ENCODE measurements around the gene ITGAE.

ITGAE gene

GRCh38 chr17:3681565-3681964 lies 119.4 kb downstream of the ITGAE start:
- no peak for FAIRE-seq
- DNase-seq (ENCODE audit: insufficient read length, low spot score): no peak
- TF ChIP-seq SPI1 (IDR thresholded peaks at IDR 0.05; ENCODE audit: low read depth, low read length): no peak
- TF ChIP-seq POU2F2 (IDR thresholded peaks at IDR 0.05; ENCODE audit: low read depth, low read length): no peak
- TF ChIP-seq PAX5 (IDR thresholded peaks at IDR 0.05; ENCODE audit: insufficient read depth, low read length, severe bottlenecking): no peak
- TF ChIP-seq POLR2AphosphoS5 (IDR thresholded peaks at IDR 0.05; ENCODE audit: low read depth, low read length): no peak
- no peak for TF ChIP-seq TAF1 (IDR thresholded peaks at IDR 0.05; ENCODE audit: low read depth, low read length)
- TF ChIP-seq POLR2A (IDR thresholded peaks at IDR 0.05; ENCODE audit: low read depth, low read length): no peak

DNA sequence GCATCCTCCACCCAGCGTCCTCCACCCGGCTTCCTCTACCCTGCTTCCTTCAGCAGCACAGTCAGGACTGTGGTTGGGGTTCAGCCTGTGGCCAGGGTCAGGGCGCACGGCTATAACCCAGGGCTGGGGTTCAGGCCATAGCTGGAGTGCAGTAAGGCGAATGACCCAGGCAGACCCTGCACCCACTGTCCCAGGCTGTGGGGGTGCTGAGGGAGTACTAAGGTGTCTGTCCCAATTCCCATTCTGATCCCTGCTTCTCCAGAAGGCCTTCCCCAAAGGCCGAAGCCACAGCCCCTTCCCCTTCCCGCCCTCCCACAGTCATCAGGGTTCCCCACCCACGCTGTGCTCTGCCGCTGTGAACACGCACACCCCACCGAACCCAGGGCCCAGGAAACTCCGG lies 119.9 kb downstream of the ITGAE start:
- no peak for FAIRE-seq
- TF ChIP-seq POLR2AphosphoS5 (IDR thresholded peaks at IDR 0.05; ENCODE audit: low read depth, low read length) (no peak), SPI1 (IDR thresholded peaks at IDR 0.05; ENCODE audit: low read depth, low read length) (no peak), PAX5 (IDR thresholded peaks at IDR 0.05; ENCODE audit: insufficient read depth, low read length, severe bottlenecking) (no peak), TAF1 (IDR thresholded peaks at IDR 0.05; ENCODE audit: low read depth, low read length) (no peak), POU2F2 (IDR thresholded peaks at IDR 0.05; ENCODE audit: low read depth, low read length) (no peak), POLR2A (IDR thresholded peaks at IDR 0.05; ENCODE audit: low read depth, low read length) (no peak)

GRCh38 chr17:3679531-3680126 lies 121.4 kb downstream of the ITGAE start:
- TF ChIP-seq POLR2A (IDR thresholded peaks at IDR 0.05; ENCODE audit: low read depth, low read length) (no peak), POLR2AphosphoS5 (IDR thresholded peaks at IDR 0.05; ENCODE audit: low read depth, low read length) (no peak), SPI1 (IDR thresholded peaks at IDR 0.05; ENCODE audit: low read depth, low read length) (no peak), TAF1 (IDR thresholded peaks at IDR 0.05; ENCODE audit: low read depth, low read length) (no peak), PAX5 (IDR thresholded peaks at IDR 0.05; ENCODE audit: insufficient read depth, low read length, severe bottlenecking) (no peak), POU2F2 (IDR thresholded peaks at IDR 0.05; ENCODE audit: low read depth, low read length) (no peak)
- no peak for DNase-seq (ENCODE audit: insufficient read length, low spot score)
- no peak for FAIRE-seq

More for the DNA sequence above, 119.9 kb downstream of the ITGAE start:
- no peak for DNase-seq (ENCODE audit: insufficient read length, low spot score)

GRCh38 chr17:3678821-3679530 lies 122.0 kb downstream of the ITGAE start:
- DNase-seq (ENCODE audit: insufficient read length, low spot score) (no peak), FAIRE-seq (no peak)
- TF ChIP-seq POLR2A (IDR thresholded peaks at IDR 0.05; ENCODE audit: low read depth, low read length) (no peak), PAX5 (IDR thresholded peaks at IDR 0.05; ENCODE audit: insufficient read depth, low read length, severe bottlenecking) (no peak), TAF1 (IDR thresholded peaks at IDR 0.05; ENCODE audit: low read depth, low read length) (no peak), SPI1 (IDR thresholded peaks at IDR 0.05; ENCODE audit: low read depth, low read length) (no peak), POU2F2 (IDR thresholded peaks at IDR 0.05; ENCODE audit: low read depth, low read length) (no peak), POLR2AphosphoS5 (IDR thresholded peaks at IDR 0.05; ENCODE audit: low read depth, low read length) (no peak)

GRCh38 chr17:3678095-3678820 lies 122.7 kb downstream of the ITGAE start:
- no peak for TF ChIP-seq PAX5 (IDR thresholded peaks at IDR 0.05; ENCODE audit: insufficient read depth, low read length, severe bottlenecking)
- TF ChIP-seq POLR2A (IDR thresholded peaks at IDR 0.05; ENCODE audit: low read depth, low read length): no peak
- FAIRE-seq (no peak), DNase-seq (ENCODE audit: insufficient read length, low spot score) (no peak)

- TF ChIP-seq TAF1 (IDR thresholded peaks at IDR 0.05; ENCODE audit: low read depth, low read length) (no peak), POLR2AphosphoS5 (IDR thresholded peaks at IDR 0.05; ENCODE audit: low read depth, low read length) (no peak), PAX5 (IDR thresholded peaks at IDR 0.05; ENCODE audit: insufficient read depth, low read length, severe bottlenecking) (no peak), POU2F2 (IDR thresholded peaks at IDR 0.05; ENCODE audit: low read depth, low read length) (no peak), POLR2A (IDR thresholded peaks at IDR 0.05; ENCODE audit: low read depth, low read length) (no peak), SPI1 (IDR thresholded peaks at IDR 0.05; ENCODE audit: low read depth, low read length) (no peak)
- DNase-seq (ENCODE audit: insufficient read length, low spot score) (no peak), FAIRE-seq (no peak)
Measured at GRCh38 chr17:3675886-3676285, 125.1 kb downstream of the ITGAE start.

DNA sequence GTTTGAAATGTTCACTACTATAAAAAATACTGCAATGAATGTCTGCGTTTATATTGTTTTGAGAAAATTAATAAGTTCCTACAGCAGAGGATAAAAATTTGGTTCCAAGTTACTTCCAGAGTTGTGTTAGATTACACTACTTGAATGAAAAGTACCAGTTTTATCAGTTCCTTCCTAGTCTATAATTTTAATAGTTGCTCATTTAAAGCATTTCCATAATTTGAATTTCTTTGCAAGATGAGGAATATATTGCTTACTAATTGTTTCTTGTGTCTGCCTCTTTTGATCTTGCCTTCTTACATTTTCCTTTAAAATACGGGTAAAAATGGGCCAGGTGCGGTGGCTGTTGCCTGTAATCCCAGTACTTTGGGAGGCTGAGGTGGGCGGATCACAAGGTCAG lies 128.4 kb downstream of the ITGAE start:
- FAIRE-seq: no peak
- no peak for TF ChIP-seq TAF1 (IDR thresholded peaks at IDR 0.05; ENCODE audit: low read depth, low read length)
- TF ChIP-seq POU2F2 (IDR thresholded peaks at IDR 0.05; ENCODE audit: low read depth, low read length): no peak
- no peak for TF ChIP-seq PAX5 (IDR thresholded peaks at IDR 0.05; ENCODE audit: insufficient read depth, low read length, severe bottlenecking)
- no peak for TF ChIP-seq POLR2AphosphoS5 (IDR thresholded peaks at IDR 0.05; ENCODE audit: low read depth, low read length)
- no peak for TF ChIP-seq POLR2A (IDR thresholded peaks at IDR 0.05; ENCODE audit: low read depth, low read length)
- no peak for TF ChIP-seq SPI1 (IDR thresholded peaks at IDR 0.05; ENCODE audit: low read depth, low read length)
- DNase-seq (ENCODE audit: insufficient read length, low spot score): no peak

DNA sequence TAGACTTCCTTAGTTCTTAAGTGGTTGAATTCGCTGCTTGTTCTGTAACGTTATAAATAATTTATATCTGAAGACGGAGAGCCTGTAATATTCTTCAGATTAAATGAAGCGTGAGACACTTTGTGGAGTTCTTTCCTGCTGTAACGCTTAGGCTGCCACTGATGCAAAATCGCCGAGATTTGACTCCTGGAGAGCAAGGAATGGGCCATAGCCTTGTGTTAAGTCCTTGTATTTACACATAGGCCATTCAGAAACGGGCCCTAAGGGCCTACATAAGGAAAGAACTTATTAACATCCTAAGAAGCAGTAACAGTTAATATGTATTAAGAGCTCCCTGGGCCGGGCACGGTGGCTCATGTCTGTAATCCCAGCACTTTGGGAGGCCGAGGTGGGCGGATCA lies 131.4 kb downstream of the ITGAE start:
- FAIRE-seq (peak; percentile 67), DNase-seq (ENCODE audit: insufficient read length, low spot score) (no peak)

DNA sequence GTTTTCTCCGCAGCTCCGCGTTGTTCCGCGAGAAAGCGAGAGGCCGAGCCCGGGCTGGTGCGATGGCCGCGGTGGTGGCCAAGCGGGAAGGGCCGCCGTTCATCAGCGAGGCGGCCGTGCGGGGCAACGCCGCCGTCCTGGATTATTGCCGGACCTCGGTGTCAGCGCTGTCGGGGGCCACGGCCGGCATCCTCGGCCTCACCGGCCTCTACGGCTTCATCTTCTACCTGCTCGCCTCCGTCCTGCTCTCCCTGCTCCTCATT lies 132.0 kb downstream of the ITGAE start:
- no peak for TF ChIP-seq TAF1 (IDR thresholded peaks at IDR 0.05; ENCODE audit: low read depth, low read length)
- no peak for TF ChIP-seq POLR2A (IDR thresholded peaks at IDR 0.05; ENCODE audit: low read depth, low read length)
- no peak for TF ChIP-seq POLR2AphosphoS5 (IDR thresholded peaks at IDR 0.05; ENCODE audit: low read depth, low read length)
- TF ChIP-seq SPI1 (IDR thresholded peaks at IDR 0.05; ENCODE audit: low read depth, low read length): no peak
- TF ChIP-seq PAX5 (IDR thresholded peaks at IDR 0.05; ENCODE audit: insufficient read depth, low read length, severe bottlenecking): no peak
- no peak for TF ChIP-seq POU2F2 (IDR thresholded peaks at IDR 0.05; ENCODE audit: low read depth, low read length)
- FAIRE-seq (no peak), DNase-seq (ENCODE audit: insufficient read length, low spot score) (no peak)

More for the DNA sequence above, 131.4 kb downstream of the ITGAE start:
- TF ChIP-seq TAF1 (IDR thresholded peaks at IDR 0.05; ENCODE audit: low read depth, low read length): no peak
- TF ChIP-seq POU2F2 (IDR thresholded peaks at IDR 0.05; ENCODE audit: low read depth, low read length): no peak
- TF ChIP-seq SPI1 (IDR thresholded peaks at IDR 0.05; ENCODE audit: low read depth, low read length): no peak
- no peak for TF ChIP-seq POLR2A (IDR thresholded peaks at IDR 0.05; ENCODE audit: low read depth, low read length)
